DOHH2 (cell line): ENCODE results near the gene CIB4.

ENCODE experiments used
- H3F3A ChIP-seq: fragments of 200-600 bp; sonication (generic), shearing (Covaris generic); 2 replicates; pipeline ENCODE4 v1.6.0; 2016; ENCODE audit warnings: antibody characterized with exemption, mild to moderate bottlenecking; ENCODE audit not compliant: control insufficient read depth, insufficient read depth
- H3K27ac ChIP-seq: fragments of 200-600 bp; sonication (generic); 2 replicates; pipeline ENCODE4 v1.5.1; 2014; ENCODE audit warnings: low read depth, mild to moderate bottlenecking, low read length, moderate library complexity
- H3K27me3 ChIP-seq: fragments of 200-600 bp; sonication (generic); 2 replicates; pipeline ENCODE4 v1.6.1; 2014; ENCODE audit warnings: mild to moderate bottlenecking, low read length, mixed read lengths; ENCODE audit not compliant: control insufficient read depth
- H3K36me3 ChIP-seq: fragments of 200-600 bp; sonication (generic); 2 replicates; pipeline ENCODE4 v1.6.1; 2014; ENCODE audit warnings: mild to moderate bottlenecking, low read length, moderate library complexity, mixed read lengths; ENCODE audit not compliant: control insufficient read depth
- H3K4me1 ChIP-seq: fragments of 200-600 bp; sonication (generic); 2 replicates; pipeline ENCODE4 v1.6.1; 2014; ENCODE audit warnings: mild to moderate bottlenecking, low read length, mixed read lengths; ENCODE audit not compliant: control insufficient read depth
- H3K4me2 ChIP-seq: fragments of 200-600 bp; sonication (generic); 2 replicates; pipeline ENCODE4 v1.6.0; 2014; ENCODE audit warnings: mild to moderate bottlenecking, low read length, moderate library complexity
- H3K4me3 ChIP-seq: fragments of 200-600 bp; sonication (generic); 2 replicates; pipeline ENCODE4 v1.5.1; 2014; ENCODE audit warnings: mild to moderate bottlenecking, low read length, mixed read lengths
- H3K79me2 ChIP-seq: fragments of 200-600 bp; sonication (generic); 2 replicates; pipeline ENCODE4 v1.6.1; 2014; ENCODE audit warnings: mild to moderate bottlenecking, low read length, mixed read lengths; ENCODE audit not compliant: control insufficient read depth
- H3K9me2 ChIP-seq: fragments of 200-600 bp; sonication (generic); replicated peaks from 2 replicates; pipeline ENCODE4 v1.6.1; 2014; ENCODE audit warnings: mild to moderate bottlenecking, low read length, mixed read lengths; ENCODE audit not compliant: control insufficient read depth
- H3K9me3 ChIP-seq: fragments of 200-600 bp; sonication (generic); 2 replicates; pipeline ENCODE4 v1.6.1; 2014; ENCODE audit warnings: antibody characterized with exemption, low read length, mixed read lengths; ENCODE audit not compliant: control insufficient read depth, insufficient read depth
- H4K20me1 ChIP-seq: fragments of 200-600 bp; sonication (generic); 2 replicates; pipeline ENCODE4 v1.6.0; 2014; ENCODE audit warnings: low read depth, mild to moderate bottlenecking, antibody characterized with exemption, low read length, moderate library complexity; ENCODE audit not compliant: control insufficient read depth, insufficient read depth
- EZH2phosphoT487 ChIP-seq: fragments of 200-600 bp; sonication (generic); IDR thresholded peaks from 2 replicates; pipeline ENCODE4 v1.6.1; 2017; ENCODE audit warnings: borderline replicate concordance, mild to moderate bottlenecking, antibody characterized with exemption, low read length, moderate library complexity, mixed read lengths
- TF ChIP-seq, protein P1 (sequence below): fragments of 200-600 bp; sonication (generic); IDR thresholded peaks from one replicate; pipeline ENCODE4 v1.5.1; 2014; ENCODE audit warnings: antibody characterized with exemption, mild to moderate bottlenecking, low read depth, low read length; ENCODE audit not compliant: poor library complexity, severe bottlenecking

Gene CIB4

DNA sequence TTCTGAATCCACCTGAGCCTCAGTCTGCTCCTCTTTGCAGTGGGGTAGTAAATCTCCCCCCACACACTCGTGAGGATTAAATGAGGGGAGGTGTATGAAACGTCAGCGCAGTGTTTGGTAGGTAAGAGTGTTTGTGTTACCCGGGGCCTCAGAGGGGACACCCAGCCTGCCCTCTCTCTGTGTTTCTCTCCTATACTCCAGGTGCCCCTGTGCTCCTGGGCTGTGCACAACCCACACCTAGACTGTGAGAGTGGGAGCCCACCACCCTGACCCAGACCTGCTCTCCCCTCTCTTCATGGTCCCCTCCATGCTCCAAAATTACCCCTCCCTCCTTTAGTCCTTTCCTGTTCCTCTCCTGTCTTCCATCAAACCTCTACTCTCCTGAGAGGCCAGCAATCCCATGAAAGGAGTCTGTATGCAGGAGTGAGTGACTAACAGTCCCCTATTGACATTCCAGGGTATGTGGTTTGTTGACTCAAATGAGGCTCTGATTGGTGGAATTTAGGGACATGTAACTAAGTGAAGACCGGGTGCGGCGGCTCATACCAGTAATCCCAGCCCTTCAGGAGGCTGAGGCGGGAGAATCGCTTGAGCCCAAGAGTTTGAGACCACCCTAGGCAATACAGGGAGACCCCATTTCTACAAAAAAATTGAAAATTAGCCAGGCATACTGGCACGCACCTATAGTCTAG is 10.4 kb downstream of the CIB4 start:
- no peak overlapping the region for H3K27ac ChIP-seq
- no peak overlapping the region for H3K4me2 ChIP-seq
- H3F3A ChIP-seq = no peaks in the 10 kb centered on the region
- no peaks in the 10 kb centered on the region for H3K36me3 ChIP-seq
- no peaks in the 10 kb centered on the region for H4K20me1 ChIP-seq
- no peaks in the 10 kb centered on the region for H3K9me3 ChIP-seq
- H3K27me3 ChIP-seq = peaks cover 10% of the 10 kb centered on the region
- TF ChIP-seq, protein P1, sequence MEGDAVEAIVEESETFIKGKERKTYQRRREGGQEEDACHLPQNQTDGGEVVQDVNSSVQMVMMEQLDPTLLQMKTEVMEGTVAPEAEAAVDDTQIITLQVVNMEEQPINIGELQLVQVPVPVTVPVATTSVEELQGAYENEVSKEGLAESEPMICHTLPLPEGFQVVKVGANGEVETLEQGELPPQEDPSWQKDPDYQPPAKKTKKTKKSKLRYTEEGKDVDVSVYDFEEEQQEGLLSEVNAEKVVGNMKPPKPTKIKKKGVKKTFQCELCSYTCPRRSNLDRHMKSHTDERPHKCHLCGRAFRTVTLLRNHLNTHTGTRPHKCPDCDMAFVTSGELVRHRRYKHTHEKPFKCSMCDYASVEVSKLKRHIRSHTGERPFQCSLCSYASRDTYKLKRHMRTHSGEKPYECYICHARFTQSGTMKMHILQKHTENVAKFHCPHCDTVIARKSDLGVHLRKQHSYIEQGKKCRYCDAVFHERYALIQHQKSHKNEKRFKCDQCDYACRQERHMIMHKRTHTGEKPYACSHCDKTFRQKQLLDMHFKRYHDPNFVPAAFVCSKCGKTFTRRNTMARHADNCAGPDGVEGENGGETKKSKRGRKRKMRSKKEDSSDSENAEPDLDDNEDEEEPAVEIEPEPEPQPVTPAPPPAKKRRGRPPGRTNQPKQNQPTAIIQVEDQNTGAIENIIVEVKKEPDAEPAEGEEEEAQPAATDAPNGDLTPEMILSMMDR = no peak
- TF ChIP-seq EZH2phosphoT487 = no peak
- no peak overlapping the region for H3K4me3 ChIP-seq
- H3K79me2 ChIP-seq = no peaks in the 10 kb centered on the region
- H3K4me1 ChIP-seq = no peaks in the 10 kb centered on the region
- no peaks in the 10 kb centered on the region for H3K9me2 ChIP-seq

DNA sequence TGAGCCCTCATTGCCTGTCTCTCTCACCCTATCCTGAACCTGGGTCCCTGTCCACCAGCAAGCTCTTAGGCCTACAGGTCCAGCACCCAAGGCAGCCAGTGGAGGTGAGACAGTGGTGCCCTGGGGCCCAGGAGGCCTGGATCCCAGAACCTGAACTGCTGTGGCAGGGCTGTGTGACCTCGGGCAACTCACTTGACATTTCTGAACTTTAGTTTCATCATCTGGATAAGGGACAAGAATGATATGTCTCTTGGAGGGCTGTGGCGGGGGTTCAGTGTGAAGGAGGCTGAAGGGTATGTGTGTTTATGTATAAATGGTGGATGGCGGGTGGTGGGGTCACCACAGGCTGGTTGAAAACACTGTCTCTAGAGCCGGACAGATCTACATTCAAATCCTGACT is 10.9 kb downstream of the CIB4 start:
- H3K4me2 ChIP-seq = no peak overlapping the region
- no peaks in the 10 kb centered on the region for H3K36me3 ChIP-seq
- peaks cover 5% of the 10 kb centered on the region; the same call in 1 of the 2 replicates for H3K27me3 ChIP-seq
- TF ChIP-seq, protein P1 = no peak
- TF ChIP-seq EZH2phosphoT487 = no peak
- no peak overlapping the region for H3K4me3 ChIP-seq
- no peaks in the 10 kb centered on the region for H3K4me1 ChIP-seq
- H4K20me1 ChIP-seq = no peaks in the 10 kb centered on the region
- no peaks in the 10 kb centered on the region for H3K79me2 ChIP-seq
- no peaks in the 10 kb centered on the region for H3F3A ChIP-seq
- no peaks in the 10 kb centered on the region for H3K9me2 ChIP-seq
- no peak overlapping the region for H3K27ac ChIP-seq
- no peaks in the 10 kb centered on the region for H3K9me3 ChIP-seq

DNA sequence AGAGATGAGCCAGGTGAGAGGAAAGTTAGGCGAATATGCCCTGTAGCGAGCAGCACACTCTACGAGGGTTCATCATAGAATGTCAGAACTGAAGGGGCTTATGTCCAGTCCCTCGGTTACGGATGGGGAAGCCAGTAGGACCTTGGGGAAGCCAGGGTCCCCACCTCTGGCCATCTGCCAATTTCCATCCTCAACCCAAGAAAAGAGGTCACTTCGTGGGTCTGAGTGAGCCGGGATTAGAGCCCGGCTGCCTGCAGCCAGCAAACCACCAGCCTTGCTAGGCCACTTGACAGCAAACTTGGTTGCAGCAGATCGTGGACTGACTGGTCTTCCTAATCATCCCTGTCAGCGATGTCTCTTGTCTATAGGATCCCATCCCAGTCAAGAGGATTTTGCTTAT is 11.4 kb downstream of the CIB4 start:
- H3K4me1 ChIP-seq = no peaks in the 10 kb centered on the region
- H3K9me2 ChIP-seq = no peaks in the 10 kb centered on the region
- no peaks in the 10 kb centered on the region for H3K79me2 ChIP-seq
- no peak overlapping the region for H3K4me3 ChIP-seq
- no peaks in the 10 kb centered on the region for H3K36me3 ChIP-seq
- no peaks in the 10 kb centered on the region for H3F3A ChIP-seq
- H3K27me3 ChIP-seq = 0 out of 2 replicates have a peak, but pooled peaks cover 5% of the 10 kb centered on the region
- no peak overlapping the region for H3K4me2 ChIP-seq
- no peaks in the 10 kb centered on the region for H3K9me3 ChIP-seq
- no peaks in the 10 kb centered on the region for H4K20me1 ChIP-seq
- TF ChIP-seq EZH2phosphoT487 = no peak
- TF ChIP-seq, protein P1 = no peak
- H3K27ac ChIP-seq = no peak overlapping the region
